Upper lobe of left lung (tissue), 4 donors: ENCODE results near the gene SOD3.

ENCODE experiments used
- CTCF ChIP-seq, 6 experiments: fragments of 450-650 bp in 4 of 6; fragments of 200-600 bp in 2 of 6; sonication (generic) in 2 of 6; IDR thresholded peaks; one replicate each; pipeline ENCODE4 v1.5.1; 2016 to 2019; ENCODE audit warnings: antibody characterized with exemption in 6 of 6
- EP300 ChIP-seq, 4 donors: sonication (generic); formaldehyde crosslinking; IDR thresholded peaks; one replicate each; pipeline ENCODE4 v1.5.1; 2017; ENCODE audit warnings: antibody characterized with exemption in 4 of 4, control low read depth in 2 of 4
- POLR2A ChIP-seq, 4 donors: fragments of 450-650 bp; IDR thresholded peaks; one replicate each; pipeline ENCODE4 v1.5.1; 2016 to 2017; ENCODE audit warnings: antibody characterized with exemption in 4 of 4, mild to moderate bottlenecking in 2 of 4
- POLR2AphosphoS5 ChIP-seq, 2 donors: sonication (generic); formaldehyde crosslinking; IDR thresholded peaks; one replicate each; pipeline ENCODE4 v1.5.1; 2017; ENCODE audit warnings: antibody characterized with exemption in 2 of 2

GRCh38 chr4:24808261-24808660, 12.9 kb downstream of the SOD3 start:
- TF ChIP-seq EP300 (IDR thresholded peaks at IDR 0.05) = no peak
- no peak for TF ChIP-seq CTCF (IDR thresholded peaks at IDR 0.05)
- no peak for TF ChIP-seq POLR2AphosphoS5 (IDR thresholded peaks at IDR 0.05)
- no peak for TF ChIP-seq POLR2A (IDR thresholded peaks at IDR 0.05)
